Panc1 (cell line): ENCODE measurements around the gene COX5A. TPM values are rescaled to one million over a fixed set of nuclear protein-coding genes. Genes with fewer than 3 reads are reported as not detected.

ENCODE experiments used
- ATAC-seq: fragments of 200-7000 bp; cut with Tn5 transposase; 2 replicates; pipeline ENCODE4 v1.9.1; 2020; ENCODE audit warnings: mild to moderate bottlenecking, moderate library complexity
- BruUV-seq: library from RNA; stranded (reverse); fragments of 400-500 nt; replicated peaks from 2 replicates; lab custom pipeline; 2021; lab: Mats Ljungman, UMichigan
- CTCF ChIA-PET: fragments of 300-600 bp; sonication (Branson Sonifier 250); formaldehyde crosslinking; loops from one replicate; lab custom pipeline; 2022; ENCODE audit warnings: antibody characterized with exemption; lab: Charles Lee
- POLR2A ChIA-PET: fragments of 300-600 bp; sonication (Branson Sonifier 250); formaldehyde crosslinking; loops from one replicate; lab custom pipeline; 2022; ENCODE audit warnings: antibody characterized with exemption; lab: Charles Lee
- DNase-seq: peaks from one replicate; pipeline ENCODE4 v3.0.0-alpha.2; 2010; ENCODE audit warnings: low read depth, low spot score
- H3K27ac ChIP-seq: 2 replicates; pipeline ENCODE4 v1.5.1; 2011; ENCODE audit warnings: mild to moderate bottlenecking, low read length, inconsistent platforms
- H3K27me3 ChIP-seq: fragments of 200-500 bp; sonication (Bioruptor generic); 2 replicates; pipeline ENCODE4 v1.6.0; 2014; ENCODE audit warnings: low read length, inconsistent platforms; ENCODE audit not compliant: control insufficient read depth, insufficient read depth
- H3K36me3 ChIP-seq: fragments of 200-500 bp; sonication (Bioruptor generic); 2 replicates; pipeline ENCODE4 v1.5.1; 2014; ENCODE audit warnings: inconsistent platforms, mild to moderate bottlenecking, low read length, moderate library complexity; ENCODE audit not compliant: control insufficient read depth, insufficient read depth
- H3K4me1 ChIP-seq: 2 replicates; pipeline ENCODE4 v1.5.1; 2011; ENCODE audit warnings: inconsistent platforms, mild to moderate bottlenecking, low read length, moderate library complexity; ENCODE audit not compliant: control insufficient read depth, insufficient read depth
- H3K4me3 ChIP-seq, 2 experiments: 2 replicates each; pipeline ENCODE4 v1.5.1; 2011 to 2012; ENCODE audit warnings: low read depth in 2 of 2, low read length in 2 of 2, mild to moderate bottlenecking in 2 of 2, inconsistent platforms in 1 of 2, moderate library complexity in 1 of 2
- H3K9me3 ChIP-seq: fragments of 200-500 bp; sonication (Bioruptor generic); 2 replicates; pipeline ENCODE4 v1.5.1; 2014; ENCODE audit warnings: low read depth, mild to moderate bottlenecking, inconsistent platforms, low read length, moderate library complexity; ENCODE audit not compliant: control insufficient read depth, insufficient read depth
- POLR2AphosphoS5 ChIP-seq: IDR thresholded peaks from 2 replicates; pipeline ENCODE4 v1.6.1; 2012; ENCODE audit warnings: mild to moderate bottlenecking, low read depth, low read length, moderate library complexity
- SIN3A ChIP-seq: IDR thresholded peaks from 2 replicates; pipeline ENCODE4 v1.6.1; 2012; ENCODE audit warnings: low read depth, mild to moderate bottlenecking, low read length, moderate library complexity, borderline replicate concordance; ENCODE audit not compliant: insufficient read depth
- TCF7L2 ChIP-seq: IDR thresholded peaks from 2 replicates; pipeline ENCODE4 v1.6.1; 2011; ENCODE audit warnings: mild to moderate bottlenecking, low read depth, low read length, inconsistent platforms
- in situ Hi-C: cut with HindIII; loops from 2 replicates; pipeline ENCODE4 v1.10.0; 2016; ENCODE audit warnings: low sequenced_read_pairs, low pct_unique_long_range_greater_than_20kb
- intact Hi-C: fragments of 100-400 bp; cut with micrococcal nuclease; formaldehyde crosslinking; loops from one replicate; pipeline ENCODE4 v1.10.0; 2022; ENCODE audit not compliant: unreplicated experiment
- total RNA-seq: library from RNA; stranded (reverse); gene quantifications from one replicate; pipeline ENCODE4 v1.2.1, GENCODE V29; 2021; ENCODE audit not compliant: unreplicated experiment
- TF ChIP-seq, protein P1 (sequence below), 2 experiments: IDR thresholded peaks; 2 replicates each; pipeline ENCODE4 v1.6.1; 2011 to 2012; ENCODE audit warnings: low read depth in 2 of 2, control low read depth in 1 of 2, low read length in 1 of 2, mild to moderate bottlenecking in 1 of 2, moderate library complexity in 1 of 2; ENCODE audit not compliant: insufficient read depth in 1 of 2
- TF ChIP-seq, protein P2 (sequence below): fragments of 450-650 bp; IDR thresholded peaks from 2 replicates; pipeline ENCODE4 v1.5.1; 2017; ENCODE audit warnings: mild to moderate bottlenecking

Gene COX5A
- total RNA-seq, 1 experiment from 2014 or later, result 353 TPM

DNA sequence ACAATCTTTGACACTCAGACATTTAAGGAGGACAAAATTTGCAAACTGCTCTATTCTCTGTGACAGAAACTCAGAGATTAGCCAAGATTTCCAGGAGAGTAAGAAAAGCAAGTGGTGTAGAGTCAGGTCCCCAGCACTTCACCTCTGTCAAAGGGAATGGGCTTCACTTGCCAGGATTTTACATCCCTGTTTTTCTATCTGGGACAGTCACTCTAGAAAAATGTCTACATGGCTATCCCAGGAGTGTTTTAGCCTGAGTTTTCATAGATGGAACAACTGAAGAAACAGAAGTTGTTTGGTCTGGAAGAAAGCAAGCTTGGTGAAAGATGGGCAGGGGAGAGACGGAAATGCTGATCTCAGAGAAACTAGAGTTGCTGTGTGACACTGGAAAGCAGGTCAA, 34.2 kb downstream of the COX5A start:
- in situ Hi-C loops (no loop called here), intact Hi-C loops (no loop called here)
- DNase-seq, result no peak
- Histone ChIP-seq H3K4me3 (no peak overlapping the region), H3K27me3 (no peaks in the 10 kb centered on the region), H3K27ac (no peak overlapping the region), H3K9me3 (no peaks in the 10 kb centered on the region), H3K36me3 (peaks cover 18% of the 10 kb centered on the region; the same call in 1 of the 2 replicates), H3K4me1 (peaks cover 13% of the 10 kb centered on the region)
- no peak for ATAC-seq
- ChIA-PET POLR2A (no interaction called here), CTCF (interaction anchor here (0.5 to 0.6 kb wide), 2 partner anchors 22 to 97 kb away, joined by 4 to 7 read pairs; no protein-coding TSS in a partner anchor)
- TF ChIP-seq, protein P1, sequence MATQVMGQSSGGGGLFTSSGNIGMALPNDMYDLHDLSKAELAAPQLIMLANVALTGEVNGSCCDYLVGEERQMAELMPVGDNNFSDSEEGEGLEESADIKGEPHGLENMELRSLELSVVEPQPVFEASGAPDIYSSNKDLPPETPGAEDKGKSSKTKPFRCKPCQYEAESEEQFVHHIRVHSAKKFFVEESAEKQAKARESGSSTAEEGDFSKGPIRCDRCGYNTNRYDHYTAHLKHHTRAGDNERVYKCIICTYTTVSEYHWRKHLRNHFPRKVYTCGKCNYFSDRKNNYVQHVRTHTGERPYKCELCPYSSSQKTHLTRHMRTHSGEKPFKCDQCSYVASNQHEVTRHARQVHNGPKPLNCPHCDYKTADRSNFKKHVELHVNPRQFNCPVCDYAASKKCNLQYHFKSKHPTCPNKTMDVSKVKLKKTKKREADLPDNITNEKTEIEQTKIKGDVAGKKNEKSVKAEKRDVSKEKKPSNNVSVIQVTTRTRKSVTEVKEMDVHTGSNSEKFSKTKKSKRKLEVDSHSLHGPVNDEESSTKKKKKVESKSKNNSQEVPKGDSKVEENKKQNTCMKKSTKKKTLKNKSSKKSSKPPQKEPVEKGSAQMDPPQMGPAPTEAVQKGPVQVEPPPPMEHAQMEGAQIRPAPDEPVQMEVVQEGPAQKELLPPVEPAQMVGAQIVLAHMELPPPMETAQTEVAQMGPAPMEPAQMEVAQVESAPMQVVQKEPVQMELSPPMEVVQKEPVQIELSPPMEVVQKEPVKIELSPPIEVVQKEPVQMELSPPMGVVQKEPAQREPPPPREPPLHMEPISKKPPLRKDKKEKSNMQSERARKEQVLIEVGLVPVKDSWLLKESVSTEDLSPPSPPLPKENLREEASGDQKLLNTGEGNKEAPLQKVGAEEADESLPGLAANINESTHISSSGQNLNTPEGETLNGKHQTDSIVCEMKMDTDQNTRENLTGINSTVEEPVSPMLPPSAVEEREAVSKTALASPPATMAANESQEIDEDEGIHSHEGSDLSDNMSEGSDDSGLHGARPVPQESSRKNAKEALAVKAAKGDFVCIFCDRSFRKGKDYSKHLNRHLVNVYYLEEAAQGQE (IDR thresholded peaks at IDR 0.05; ENCODE audit: insufficient read depth in 1 of 2, low read depth in 2 of 2, low read length in 1 of 2), result no peak
- no peak for TF ChIP-seq SIN3A
- TF ChIP-seq, protein P2, sequence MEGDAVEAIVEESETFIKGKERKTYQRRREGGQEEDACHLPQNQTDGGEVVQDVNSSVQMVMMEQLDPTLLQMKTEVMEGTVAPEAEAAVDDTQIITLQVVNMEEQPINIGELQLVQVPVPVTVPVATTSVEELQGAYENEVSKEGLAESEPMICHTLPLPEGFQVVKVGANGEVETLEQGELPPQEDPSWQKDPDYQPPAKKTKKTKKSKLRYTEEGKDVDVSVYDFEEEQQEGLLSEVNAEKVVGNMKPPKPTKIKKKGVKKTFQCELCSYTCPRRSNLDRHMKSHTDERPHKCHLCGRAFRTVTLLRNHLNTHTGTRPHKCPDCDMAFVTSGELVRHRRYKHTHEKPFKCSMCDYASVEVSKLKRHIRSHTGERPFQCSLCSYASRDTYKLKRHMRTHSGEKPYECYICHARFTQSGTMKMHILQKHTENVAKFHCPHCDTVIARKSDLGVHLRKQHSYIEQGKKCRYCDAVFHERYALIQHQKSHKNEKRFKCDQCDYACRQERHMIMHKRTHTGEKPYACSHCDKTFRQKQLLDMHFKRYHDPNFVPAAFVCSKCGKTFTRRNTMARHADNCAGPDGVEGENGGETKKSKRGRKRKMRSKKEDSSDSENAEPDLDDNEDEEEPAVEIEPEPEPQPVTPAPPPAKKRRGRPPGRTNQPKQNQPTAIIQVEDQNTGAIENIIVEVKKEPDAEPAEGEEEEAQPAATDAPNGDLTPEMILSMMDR, result no peak
- no peak for TF ChIP-seq TCF7L2
- TF ChIP-seq POLR2AphosphoS5, result no peak
- no TSS peak for BruUV-seq

DNA sequence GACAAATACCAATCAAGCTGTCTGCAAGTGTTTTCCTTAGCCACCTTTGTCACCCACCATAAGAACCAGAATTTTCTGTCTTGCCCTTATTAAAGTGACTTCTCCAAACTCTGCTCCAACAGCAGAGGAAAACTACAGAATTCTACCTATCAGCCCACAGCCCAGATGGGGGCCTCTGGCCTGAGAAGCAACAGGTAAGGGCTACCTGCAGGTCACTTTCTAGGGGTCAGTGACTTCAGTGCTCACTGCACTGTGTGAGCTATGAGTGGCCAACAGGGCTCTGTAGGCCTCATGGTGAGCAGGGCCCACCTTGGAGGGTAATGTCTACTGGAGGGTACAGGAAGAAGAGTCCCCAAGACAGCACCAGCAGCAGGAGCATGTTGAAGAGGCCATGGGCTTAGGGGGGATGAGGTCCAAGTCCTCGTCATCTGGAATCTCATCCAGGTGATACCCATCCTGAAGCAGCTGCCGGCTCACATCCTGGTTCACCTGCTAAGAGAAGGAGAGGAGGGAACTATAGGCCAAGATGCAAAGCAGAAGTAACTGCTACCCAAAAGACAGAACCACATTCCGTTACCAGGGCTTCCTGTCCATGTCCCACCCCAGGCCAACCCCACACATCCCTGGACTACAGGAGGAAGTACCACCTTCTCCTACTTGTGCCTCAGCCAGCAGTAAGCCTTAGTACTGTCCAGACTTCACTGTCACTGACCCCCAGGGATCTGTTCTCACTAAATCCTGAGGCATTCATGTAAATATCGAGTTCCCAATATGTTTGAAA, 35.4 kb downstream of the COX5A start:
- ATAC-seq, result no peak
- TF ChIP-seq SIN3A (no peak), POLR2AphosphoS5 (no peak), TCF7L2 (no peak)
- TF ChIP-seq, protein P2, result no peak
- TF ChIP-seq, protein P1 (IDR thresholded peaks at IDR 0.05; ENCODE audit: insufficient read depth in 1 of 2, low read depth in 2 of 2, low read length in 1 of 2), result no peak
- intact Hi-C loops, result no loop called here
- peaks cover 12% of the 10 kb centered on the region for H3K4me1 ChIP-seq
- DNase-seq, result no peak
- BruUV-seq, result no TSS peak
- POLR2A ChIA-PET, result interaction anchor here (0.5 kb wide), 1 partner anchor 23 kb away, joined by 5 read pairs; no protein-coding TSS in a partner anchor
- no peaks in the 10 kb centered on the region for H3K9me3 ChIP-seq
- in situ Hi-C loops, result no loop called here
- CTCF ChIA-PET, result interaction anchor here (0.6 to 1.6 kb wide), 7 partner anchors 12 to 132 kb away, joined by 3 to 12 read pairs (median 5); partner anchors contain the start of gene COX5A
- H3K4me3 ChIP-seq, result no peak overlapping the region
- peaks cover 18% of the 10 kb centered on the region; the same call in 1 of the 2 replicates for H3K36me3 ChIP-seq
- H3K27ac ChIP-seq, result no peak overlapping the region
- H3K27me3 ChIP-seq, result no peaks in the 10 kb centered on the region
